MM.1S (cell line): ENCODE results near the gene MRPS5.
"Not testable (repeated sequence)": the region's sequence is repeated elsewhere in the genome, so short reads cannot be mapped to it uniquely, and the experiment has no call there.

Experiments
- CTCF ChIP-seq: fragments of 300-600 bp; sonication (generic); IDR thresholded peaks from 2 replicates; pipeline ENCODE4 v1.5.1; 2016; ENCODE audit warnings: antibody characterized with exemption, low read length, mixed read lengths
- EZH2 ChIP-seq: fragments of 300-600 bp; sonication (generic); optimal IDR thresholded peaks from 2 replicates; pipeline ENCODE3; 2017; ENCODE audit warnings: low read depth, mild to moderate bottlenecking, antibody characterized with exemption, low read length, mixed read lengths
- EZH2phosphoT487 ChIP-seq: fragments of 300-600 bp; sonication (generic); IDR thresholded peaks from 2 replicates; pipeline ENCODE4 v1.6.1; 2018; ENCODE audit warnings: antibody characterized with exemption, low read length

DNA sequence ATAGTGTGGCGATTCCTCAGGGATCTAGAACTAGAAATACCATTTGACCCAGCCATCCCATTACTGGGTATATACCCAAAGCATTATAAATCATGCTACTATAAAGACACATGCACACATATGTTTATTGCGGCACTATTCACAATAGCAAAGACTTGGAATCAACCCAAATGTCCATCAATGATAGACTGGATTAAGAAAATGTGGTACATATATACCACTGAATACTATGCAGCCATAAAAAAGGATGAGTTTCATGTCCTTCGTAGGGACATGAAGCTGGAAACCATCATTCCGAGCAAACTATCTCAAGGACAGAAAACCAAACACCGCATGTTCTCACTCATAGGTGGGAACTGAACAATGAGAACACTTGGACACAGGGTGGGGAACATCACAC is 23.3 kb downstream of the MRPS5 start:
- TF ChIP-seq CTCF, EZH2, EZH2phosphoT487: not testable (repeated sequence)
